Ovary (tissue), 9 donors: ENCODE measurements around the gene LUZP2. TPM values are rescaled to one million over a fixed set of nuclear protein-coding genes. Genes with fewer than 3 reads are reported as not detected.

ENCODE experiments used
- DNase-seq, 5 donors: peaks; one replicate each; pipeline ENCODE4 v3.0.0-alpha.2; 2019 to 2020
- H3K27ac ChIP-seq, 2 donors: fragments of 200-600 bp; one replicate each; pipeline versions ENCODE4 v1.5.1 to v1.8.0; 2019 to 2022
- H3K27me3 ChIP-seq: fragments of 200-600 bp; one replicate; pipeline ENCODE4 v1.8.0; 2022
- H3K36me3 ChIP-seq: fragments of 200-600 bp; sonication (generic); one replicate; pipeline ENCODE4 v1.5.1; 2019
- H3K4me1 ChIP-seq: one replicate; pipeline ENCODE4 v1.8.1; 2013; ENCODE audit warnings: mild to moderate bottlenecking, moderate library complexity; ENCODE audit not compliant: insufficient read depth
- H3K4me3 ChIP-seq: fragments of 200-600 bp; sonication (generic); one replicate; pipeline ENCODE4 v1.5.1; 2017
- H3K9me3 ChIP-seq, 2 donors: fragments of 200-600 bp in 1 of 2; sonication (generic) in 1 of 2; one replicate each; pipeline versions ENCODE4 v1.5.1 to v1.8.1; 2013 to 2019; ENCODE audit warnings: mild to moderate bottlenecking in 1 of 2, moderate library complexity in 1 of 2
- CTCF ChIP-seq, 3 donors: fragments of 450-650 bp in 2 of 3; fragments of 200-600 bp in 1 of 3; IDR thresholded peaks; one replicate each; pipeline versions ENCODE4 v1.5.1 to v1.8.0; 2016 to 2022; ENCODE audit warnings: antibody characterized with exemption in 3 of 3, mild to moderate bottlenecking in 1 of 3
- EP300 ChIP-seq: sonication (generic); formaldehyde crosslinking; IDR thresholded peaks from one replicate; pipeline ENCODE4 v1.6.1; 2017; ENCODE audit warnings: antibody characterized with exemption
- POLR2A ChIP-seq: fragments of 450-650 bp; IDR thresholded peaks from one replicate; pipeline ENCODE4 v1.6.1; 2017; ENCODE audit warnings: antibody characterized with exemption, mild to moderate bottlenecking, moderate library complexity
- WGBS, 3 donors: extraction: QIAGEN DNeasy Blood & Tissue Kit in 1 of 3; methylation state at CpG; one replicate each; pipeline versions ENCODE4 v1.1.5 to v1.1.7; 2013 to 2017; 5-methylcytosine and 5-hydroxymethylcytosine counted together
- intact Hi-C, 4 donors: fragments of 100-400 bp; cut with DNase I; formaldehyde crosslinking; loops; one replicate each; pipeline versions ENCODE4 v1.11.0 to v1.15.1; 2022 to 2023
- polyA plus RNA-seq, 2 donors: library from polyadenylated mRNA; stranded (reverse); fragments of 200-250 nt in 1 of 2; fragments of 350-450 nt in 1 of 2; fragmentation: Illumina TruSeq in 1 of 2; extraction: RNeasy Lipid Tissue Mini Kit (QIAGEN cat#74804) in 1 of 2; gene quantifications; one replicate each; pipeline ENCODE4 v1.2.3, GENCODE V29; 2013 to 2014
- total RNA-seq, 7 donors: library from RNA; depleted of rRNA in 2 of 7; stranded (reverse); fragments of >200 nt in 2 of 7; fragmentation: NEBNext Ultra II Directional in 3 of 7; extraction: Animal tissue kit (Norgen Biotek cat#: 25700) in 3 of 7; gene quantifications; one replicate each; pipeline versions ENCODE4 v1.1.0 to v1.2.4, GENCODE V29; 2016 to 2023
- donor health status: DM: no; HTN: no; CAD: no; lungs with moderate emphysema.
- donor health status: DM: no; HTN: no; CAD: no.
- donor health status: Bipolar disorder and iron deficiency.
- donor health status: DM: yes; HTN: yes; CAD: no.
- donor health status: DM: no; HTN: no; CAD: no.
- donor health status: DM: yes; HTN: yes; CAD: no.

Gene LUZP2
- total and polyA plus RNA-seq, 9 donors, result 0.04 to 0.23 (median 0.07) TPM; not detected in 6

DNA sequence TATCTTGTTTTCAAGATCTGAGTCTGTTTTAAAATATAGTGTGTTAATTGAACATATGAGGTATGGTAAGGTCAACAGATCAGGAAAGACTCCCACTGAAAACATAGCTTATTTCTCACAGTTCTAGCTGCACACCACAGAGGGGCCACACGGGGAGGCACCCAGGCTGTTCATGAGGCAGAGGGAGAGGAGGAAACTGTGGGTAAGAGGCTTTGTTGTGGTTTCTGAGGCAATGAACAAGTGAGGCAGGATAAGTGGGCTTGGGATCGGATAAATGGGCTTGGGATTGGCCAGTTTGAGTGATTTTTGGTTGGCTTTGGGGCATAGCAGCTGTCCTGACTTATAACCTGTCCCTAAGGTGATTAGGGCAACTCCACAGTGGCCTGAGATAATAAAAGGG lies 242.1 kb downstream of the LUZP2 start:
- Histone ChIP-seq H3K4me1 (no peaks in the 10 kb centered on the region), H3K27ac (no peak overlapping the region), H3K9me3 (no peaks in the 10 kb centered on the region), H3K27me3 (no peaks in the 10 kb centered on the region), H3K4me3 (no peak overlapping the region), H3K36me3 (no peaks in the 10 kb centered on the region)
- 77 to 88% (median 82%) methylated on average over 2 of the region's 2 CpGs for WGBS, 3 donors
- no peak for DNase-seq
- TF ChIP-seq EP300, result no peak
- no peak for TF ChIP-seq POLR2A
- TF ChIP-seq CTCF (IDR thresholded peaks at IDR 0.05), result no peak
- intact Hi-C loops, result no loop called here

DNA sequence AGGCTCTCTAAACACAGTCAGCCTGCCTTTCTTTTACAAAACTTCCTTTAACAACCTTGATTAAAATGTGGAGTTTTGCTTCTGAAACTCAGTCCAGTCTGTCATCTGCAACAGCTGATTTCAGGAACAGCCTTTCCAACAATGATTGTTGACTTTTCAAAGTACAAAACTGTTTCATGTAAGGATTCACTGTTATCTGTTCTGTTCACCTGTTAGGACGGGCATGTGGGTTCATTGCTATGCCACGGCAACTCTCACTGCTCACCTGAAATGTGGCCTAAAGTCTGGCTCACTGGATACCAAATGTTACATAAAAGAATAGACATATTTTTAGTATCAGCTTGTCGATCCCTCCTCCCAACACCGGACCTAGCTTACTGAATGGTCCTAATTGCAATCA lies 242.8 kb downstream of the LUZP2 start:
- Histone ChIP-seq H3K4me3 (no peak overlapping the region), H3K9me3 (no peaks in the 10 kb centered on the region), H3K4me1 (no peaks in the 10 kb centered on the region), H3K27me3 (no peaks in the 10 kb centered on the region), H3K36me3 (no peaks in the 10 kb centered on the region), H3K27ac (no peak overlapping the region)
- TF ChIP-seq POLR2A (no peak), EP300 (no peak), CTCF (IDR thresholded peaks at IDR 0.05) (no peak)
- no peak for DNase-seq
- intact Hi-C loops, result no loop called here
- 82 to 90% (median 84%) methylated on average over 4 of the region's 4 CpGs for WGBS, 3 donors

DNA sequence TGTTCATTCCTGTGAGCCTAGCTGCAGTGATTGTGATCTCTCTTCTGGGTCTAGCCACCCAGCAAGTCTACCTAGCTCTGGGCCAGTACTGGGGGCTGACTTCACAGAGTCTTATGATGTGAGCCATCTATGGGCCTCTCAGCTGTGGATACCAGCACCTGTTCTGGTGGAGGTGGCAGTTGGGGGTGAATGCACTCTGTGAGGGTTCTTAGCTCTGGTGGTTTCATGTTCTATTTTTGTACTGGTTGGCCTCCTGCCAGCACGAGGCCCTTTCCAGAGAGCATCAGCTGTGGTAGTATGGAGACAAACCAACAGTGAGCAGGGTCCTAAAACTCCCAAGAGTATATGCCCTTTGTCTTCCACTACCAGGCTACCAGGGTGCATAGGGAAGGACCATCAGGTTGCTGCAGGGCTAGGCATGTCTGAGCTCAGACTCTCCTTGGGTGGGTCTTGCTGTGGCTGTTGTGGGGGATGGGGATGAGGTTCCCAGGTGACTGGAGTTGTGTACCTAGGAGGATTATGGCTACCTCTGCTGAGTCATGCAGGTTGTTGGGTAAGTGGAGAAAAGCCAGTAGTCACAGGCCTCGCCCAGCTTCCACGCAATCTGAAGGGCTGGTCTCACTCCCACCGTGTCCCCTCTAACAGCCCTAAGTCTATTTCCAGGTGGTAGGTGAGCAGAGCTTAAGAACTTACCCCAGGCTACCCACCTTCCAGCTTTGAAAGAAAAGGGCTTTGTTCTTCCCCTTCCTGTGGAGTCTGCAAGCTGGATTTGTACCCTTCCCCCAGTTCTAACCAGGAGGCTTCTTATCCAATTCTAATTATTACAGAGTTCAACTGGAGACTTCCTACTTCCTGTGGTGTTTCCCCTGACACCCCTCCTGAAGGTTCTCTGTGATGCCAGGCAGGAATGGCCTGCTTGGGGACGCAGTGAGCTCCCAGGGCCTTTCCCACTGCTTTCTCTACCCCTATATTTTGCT lies 250.7 kb downstream of the LUZP2 start:
- WGBS, 3 donors, result 85 to 91% (median 90%) methylated on average over 5 of the region's 5 CpGs
- no peak overlapping the region for H3K4me3 ChIP-seq
- no peak for DNase-seq
- no peaks in the 10 kb centered on the region for H3K4me1 ChIP-seq
- no peaks in the 10 kb centered on the region for H3K27me3 ChIP-seq
- TF ChIP-seq EP300 (no peak), CTCF (IDR thresholded peaks at IDR 0.05) (no peak), POLR2A (no peak)
- H3K27ac ChIP-seq, result no peak overlapping the region
- intact Hi-C loops, result no loop called here
- no peaks in the 10 kb centered on the region for H3K9me3 ChIP-seq
- H3K36me3 ChIP-seq, result no peaks in the 10 kb centered on the region

GRCh38 chr11:24748261-24748660 lies 251.4 kb downstream of the LUZP2 start:
- no peak overlapping the region for H3K27ac ChIP-seq
- intact Hi-C loops, result no loop called here
- no peak for TF ChIP-seq CTCF (IDR thresholded peaks at IDR 0.05)
- no peak for TF ChIP-seq POLR2A
- no peak for TF ChIP-seq EP300

More at GRCh38 chr11:24748261-24748660, 251.4 kb downstream of the LUZP2 start:
- Histone ChIP-seq H3K36me3 (no peaks in the 10 kb centered on the region), H3K27me3 (no peaks in the 10 kb centered on the region), H3K4me1 (no peaks in the 10 kb centered on the region), H3K9me3 (no peaks in the 10 kb centered on the region), H3K4me3 (no peak overlapping the region)
- DNase-seq, result no peak
- WGBS, 3 donors, result 76 to 91% (median 89%) methylated on average over 7 of the region's 7 CpGs
